GM21381 (cell line): ENCODE data around the gene EID2B.

Experiments used
- ATAC-seq: cut with Tn5 transposase; IDR thresholded peaks from one replicate; pipeline ENCODE4 v1.9.1; 2021; ENCODE audit warnings: mild to moderate bottlenecking, moderate library complexity; ENCODE audit not compliant: unreplicated experiment

EID2B gene

DNA sequence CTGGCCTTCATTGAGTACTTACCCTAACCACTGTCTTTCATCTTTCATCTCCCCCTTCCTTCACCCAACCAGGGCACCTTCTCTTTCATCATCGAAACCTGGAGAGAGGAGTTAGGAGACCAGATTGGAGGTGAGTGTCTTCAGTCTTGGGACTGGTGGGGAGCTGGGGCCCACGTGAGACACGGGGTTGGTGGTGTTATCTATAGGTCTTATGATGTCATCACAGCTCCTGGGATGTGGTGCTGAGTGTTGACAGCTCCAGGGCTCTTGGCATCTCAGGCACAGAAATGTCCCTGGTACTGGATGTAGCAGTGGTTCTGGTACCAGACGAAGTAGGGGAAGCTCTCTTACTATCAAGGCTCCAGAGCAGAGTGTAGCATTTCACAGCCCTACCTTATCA lies 32.1 kb downstream of the EID2B start:
- no peak for ATAC-seq

DNA sequence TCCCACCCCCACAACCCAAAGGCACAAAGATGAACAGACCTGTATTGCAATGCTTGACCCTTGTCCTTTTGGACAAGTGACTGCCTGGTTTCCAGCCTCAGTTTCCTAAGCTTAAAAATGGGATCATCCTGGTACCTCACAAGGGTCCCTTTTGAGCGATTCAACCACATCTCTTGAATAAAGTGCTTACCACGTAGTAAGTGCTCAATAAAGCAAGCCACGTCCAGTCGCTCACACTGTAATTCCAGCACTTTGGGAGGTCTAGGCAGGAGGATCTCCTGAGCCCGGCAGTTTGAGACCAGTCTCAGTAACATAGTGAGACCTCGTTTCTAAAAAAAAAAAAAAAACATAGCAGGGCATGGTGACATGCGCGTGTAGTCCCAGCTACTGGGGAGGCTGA lies 32.7 kb downstream of the EID2B start:
- no peak for ATAC-seq

DNA sequence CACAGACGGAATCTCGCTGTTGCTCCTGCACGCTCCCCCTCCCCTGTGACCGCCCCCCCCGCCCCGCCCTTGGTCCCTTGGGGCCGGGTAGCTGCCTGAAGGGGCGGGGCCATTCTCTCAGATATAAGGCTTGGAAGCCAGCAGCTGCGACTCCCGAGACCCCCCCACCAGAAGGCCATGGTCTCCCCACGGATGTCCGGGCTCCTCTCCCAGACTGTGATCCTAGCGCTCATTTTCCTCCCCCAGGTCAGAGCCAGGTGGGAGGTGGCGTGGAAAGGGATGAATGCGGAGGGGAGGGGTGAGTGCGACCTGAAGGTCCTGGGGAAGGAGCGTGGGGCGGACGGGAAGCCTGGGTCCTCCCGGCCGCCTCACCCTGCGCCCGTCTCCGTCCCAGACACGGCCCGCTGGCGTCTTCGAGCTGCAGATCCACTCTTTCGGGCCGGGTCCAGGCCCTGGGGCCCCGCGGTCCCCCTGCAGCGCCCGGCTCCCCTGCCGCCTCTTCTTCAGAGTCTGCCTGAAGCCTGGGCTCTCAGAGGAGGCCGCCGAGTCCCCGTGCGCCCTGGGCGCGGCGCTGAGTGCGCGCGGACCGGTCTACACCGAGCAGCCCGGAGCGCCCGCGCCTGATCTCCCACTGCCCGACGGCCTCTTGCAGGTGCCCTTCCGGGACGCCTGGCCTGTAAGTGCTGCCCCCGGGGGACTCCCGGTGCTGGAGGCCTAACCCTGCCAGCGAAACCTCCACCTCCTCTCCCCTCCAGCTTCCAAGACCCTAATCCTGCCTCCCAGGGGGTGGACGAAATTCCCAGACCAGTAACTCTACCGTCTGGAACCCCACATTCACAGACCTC lies 33.6 kb downstream of the EID2B start, which contains the start of gene DLL3:
DLL3 (plus strand) TSS at position 150 of the 845 bp plus-strand sequence; CDS start at position 178, 28 bp downstream.
- no peak for ATAC-seq

DNA sequence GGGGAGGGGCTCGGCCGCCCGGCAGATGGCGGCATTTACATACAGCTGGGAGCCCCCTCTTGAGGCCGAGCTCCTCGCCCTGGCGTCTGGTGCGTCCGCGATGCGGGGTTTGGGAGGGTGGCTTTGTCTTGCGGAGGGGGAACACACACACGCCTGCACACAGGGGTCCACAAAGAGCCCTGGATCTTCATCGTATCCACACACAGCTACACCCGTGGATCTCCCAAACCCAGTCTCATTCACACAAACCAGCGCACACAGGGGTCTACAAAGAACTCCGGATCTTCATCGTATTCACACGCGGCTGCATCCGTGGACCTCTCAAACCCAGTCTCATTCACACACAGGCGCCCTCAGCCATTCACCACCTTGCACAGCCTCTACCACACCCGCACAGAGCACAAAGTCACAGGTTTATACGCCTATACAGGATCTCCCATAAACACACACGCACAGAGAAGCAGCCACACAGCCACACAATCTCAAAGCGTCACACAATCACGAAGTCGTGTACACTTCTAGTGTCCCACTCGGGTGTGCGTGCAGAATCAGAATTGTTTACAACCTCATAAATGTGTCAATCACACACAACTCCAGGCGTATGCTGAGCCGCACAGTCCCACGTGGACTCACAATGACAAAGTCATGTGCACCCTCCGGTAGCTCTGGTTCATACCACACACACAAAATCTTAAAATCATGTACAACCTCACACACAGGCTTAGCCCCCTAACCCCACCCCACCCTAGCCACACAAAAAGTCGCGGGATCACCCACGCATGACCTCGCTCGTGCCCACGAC lies 34.5 kb downstream of the EID2B start:
- ATAC-seq = no peak

DNA sequence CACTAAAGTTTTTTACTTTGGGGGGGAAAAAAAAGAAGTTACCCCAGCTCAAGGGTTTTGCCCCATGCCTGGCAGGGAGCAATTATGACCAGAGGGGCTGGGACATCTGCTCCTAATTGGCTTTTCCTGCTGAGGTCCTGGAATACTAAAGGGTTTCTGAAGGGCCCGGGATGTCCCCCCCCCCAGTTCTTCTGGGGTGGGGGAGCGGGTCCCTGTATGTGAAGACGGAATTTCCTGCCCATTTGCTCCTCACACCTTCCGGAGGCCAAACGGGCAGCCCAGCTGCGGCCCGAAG lies 35.0 kb downstream of the EID2B start:
- ATAC-seq = no peak

DNA sequence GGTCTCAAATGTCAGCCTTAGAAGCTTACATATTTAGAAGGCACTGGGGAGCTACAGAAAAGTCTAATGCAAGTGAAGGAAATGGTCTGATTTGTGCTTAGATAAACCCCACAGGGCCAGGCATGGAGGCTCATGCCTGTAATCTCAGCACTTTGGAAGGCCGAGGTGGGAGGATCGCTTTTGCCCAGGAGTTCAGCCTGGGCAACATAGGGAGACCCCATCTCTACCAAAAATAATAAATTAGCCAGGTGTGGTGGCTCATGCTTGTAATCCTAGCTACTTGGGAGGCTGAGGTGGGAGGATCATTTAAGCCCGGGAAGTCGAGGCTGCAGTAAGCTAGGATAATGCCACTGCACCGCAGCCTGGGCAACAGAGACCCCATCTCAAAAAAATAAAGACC lies 36.6 kb downstream of the EID2B start:
- ATAC-seq = no peak

DNA sequence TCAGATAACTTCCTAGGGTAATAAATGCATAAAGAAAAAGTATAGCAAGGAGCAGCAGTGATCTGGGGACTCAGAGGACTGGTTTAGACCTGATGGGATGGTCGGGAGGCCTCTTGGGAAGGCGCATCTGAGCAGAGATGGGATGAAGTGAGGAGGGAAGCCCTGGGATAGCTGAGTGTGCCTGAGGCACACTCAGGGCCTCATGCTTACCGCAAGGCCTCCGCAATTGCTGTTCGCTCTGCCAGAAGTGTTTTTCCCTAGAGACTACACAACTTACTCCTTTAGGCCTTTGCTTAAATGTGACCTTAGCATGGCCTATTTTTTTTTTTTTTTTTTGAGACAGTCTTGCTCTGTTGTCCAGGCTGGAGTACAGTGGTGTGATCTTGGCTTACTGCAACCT lies 38.0 kb downstream of the EID2B start:
- no peak for ATAC-seq

DNA sequence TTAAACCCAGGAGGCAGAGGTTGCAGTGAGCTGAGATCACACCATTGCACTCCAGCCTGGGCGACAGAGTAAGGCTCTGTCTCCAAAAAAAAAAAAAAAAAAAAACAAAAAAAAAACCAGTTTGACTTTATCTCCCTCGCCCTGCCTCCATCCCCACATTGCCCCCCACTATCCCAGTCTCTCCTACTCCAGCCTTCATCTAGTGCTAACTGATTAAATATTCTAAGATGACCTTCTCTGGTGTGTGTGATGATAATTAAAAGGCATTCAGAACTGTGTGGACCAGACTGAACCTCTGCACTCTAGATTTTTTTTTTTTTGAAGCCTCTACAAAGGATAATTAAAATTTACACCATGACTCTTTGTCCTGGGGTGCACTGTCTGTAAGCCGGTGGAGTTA lies 39.9 kb downstream of the EID2B start:
- no peak for ATAC-seq

DNA sequence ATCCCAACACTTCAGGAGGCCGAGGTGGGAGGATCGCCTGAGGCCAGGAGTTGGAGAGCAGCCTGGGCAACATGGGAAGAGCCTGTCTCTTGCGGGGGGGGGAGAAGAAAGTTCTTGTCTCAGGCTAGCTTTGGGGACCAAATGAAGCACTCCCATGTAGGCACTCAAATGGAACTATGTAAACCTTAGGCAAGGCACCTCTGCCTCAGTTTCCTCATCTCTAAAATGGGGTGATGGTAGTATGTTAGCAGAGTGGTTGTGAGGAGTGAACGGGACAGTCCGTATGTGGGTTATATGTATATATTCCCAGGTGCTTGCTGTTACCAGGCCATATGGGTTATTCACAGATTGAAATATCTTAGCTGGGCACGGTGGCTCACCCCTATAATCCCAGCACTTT lies 40.4 kb downstream of the EID2B start:
- ATAC-seq = no peak

DNA sequence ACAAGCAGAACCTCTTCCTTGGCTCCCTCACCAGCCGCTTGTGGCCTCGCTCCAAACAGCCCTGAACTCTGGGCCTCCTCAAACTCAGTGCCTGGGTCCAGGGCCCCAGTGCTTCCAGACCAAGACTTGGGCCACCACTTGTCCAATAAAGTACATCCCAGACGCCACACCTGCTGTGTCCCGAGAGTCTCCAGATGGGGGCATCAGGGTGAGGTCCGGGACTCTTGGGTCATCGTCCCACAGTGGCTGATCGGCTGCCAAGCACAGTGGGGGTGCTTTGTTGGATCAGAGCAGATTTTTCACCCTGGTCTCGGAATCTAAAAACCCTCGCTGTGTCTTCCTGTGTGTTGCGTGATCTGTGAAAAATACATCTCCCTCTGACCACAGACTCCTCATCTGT lies 42.9 kb downstream of the EID2B start:
- no peak for ATAC-seq

DNA sequence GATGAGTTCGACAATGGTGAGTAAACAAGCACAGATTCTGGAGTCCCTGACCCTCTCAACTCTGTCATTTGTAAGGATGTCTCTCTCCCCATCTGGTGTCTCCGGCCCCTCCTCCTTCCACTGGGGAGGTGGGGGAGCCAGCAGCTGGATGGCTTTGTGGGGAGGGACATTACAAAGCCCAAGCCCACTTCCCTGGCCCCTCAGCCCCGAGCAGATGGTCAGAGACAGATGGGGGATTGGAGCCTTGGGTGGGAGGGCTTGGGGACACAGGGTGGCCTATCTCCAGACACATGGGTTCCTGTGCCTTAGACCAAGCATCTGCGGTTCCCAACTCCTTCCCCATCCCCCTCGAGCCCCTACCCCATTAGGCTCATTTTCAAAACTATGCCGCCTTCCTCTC lies 49.5 kb downstream of the EID2B start:
- ATAC-seq = no peak

DNA sequence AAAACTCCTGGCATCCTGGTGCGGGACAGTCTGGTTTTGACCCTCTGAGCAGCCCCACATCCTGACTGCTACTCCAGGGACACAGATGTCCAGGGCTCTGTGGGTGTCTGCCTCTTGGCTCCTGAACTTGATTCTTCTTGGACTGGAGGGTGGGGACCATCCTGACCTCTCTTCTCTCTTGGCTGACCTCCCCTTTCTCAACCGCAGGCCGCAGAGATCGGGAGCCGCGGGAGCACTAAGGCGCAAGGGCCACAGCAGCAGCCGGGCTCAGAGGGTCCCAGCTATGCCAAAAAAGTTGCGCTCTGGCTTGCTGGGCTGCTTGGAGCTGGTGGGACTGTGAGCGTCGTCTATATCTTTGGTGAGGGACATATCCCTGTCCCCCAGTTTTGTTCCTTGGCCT lies 51.0 kb downstream of the EID2B start:
- ATAC-seq = no peak

DNA sequence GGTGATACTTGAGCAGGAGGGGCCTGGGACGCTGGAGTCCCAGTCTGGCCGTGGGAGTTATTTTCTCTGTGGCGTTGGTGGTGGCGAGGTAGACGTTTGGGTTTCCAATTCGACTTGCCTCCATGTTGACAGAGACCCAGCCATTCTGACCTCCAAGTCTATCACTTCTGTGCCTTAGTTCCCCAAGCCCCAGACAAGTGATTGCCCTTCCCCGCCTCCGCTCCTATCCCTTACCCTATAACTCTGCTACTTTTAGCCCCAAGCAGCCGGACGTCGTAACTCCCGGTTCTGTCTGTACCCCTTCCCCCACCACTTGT lies 51.5 kb downstream of the EID2B start:
- no peak for ATAC-seq
